ENCODE results near the gene DIPK1B.

DIPK1B gene

DNA sequence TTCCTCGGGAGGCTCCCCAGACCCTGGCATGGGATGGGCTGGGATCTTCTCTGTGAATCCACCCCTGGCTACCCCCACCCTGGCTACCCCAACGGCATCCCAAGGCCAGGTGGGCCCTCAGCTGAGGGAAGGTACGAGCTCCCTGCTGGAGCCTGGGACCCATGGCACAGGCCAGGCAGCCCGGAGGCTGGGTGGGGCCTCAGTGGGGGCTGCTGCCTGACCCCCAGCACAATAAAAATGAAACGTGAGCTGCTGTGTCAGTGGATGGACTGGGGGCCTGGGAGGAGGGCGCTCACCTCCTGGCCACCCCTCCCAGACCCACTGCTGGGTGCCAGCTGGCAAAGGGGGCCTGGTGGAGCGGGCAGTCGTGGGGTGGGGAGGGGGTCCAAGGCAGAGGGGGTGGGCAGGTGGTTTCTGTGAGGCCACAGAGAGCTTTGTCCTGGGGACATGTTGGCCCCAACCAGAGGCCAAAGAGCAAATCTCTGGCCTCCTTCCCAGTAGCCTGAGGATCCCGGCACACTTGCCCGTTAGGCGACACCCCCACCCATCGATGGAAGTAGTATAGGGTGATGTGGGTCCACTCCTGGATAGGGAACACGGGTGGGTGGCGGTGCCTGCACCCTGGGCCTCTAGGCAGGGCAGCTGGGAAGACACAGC is 39.8 kb upstream of the DIPK1B start:
- no peak for DNase-seq
- in situ Hi-C loops (cut with MboI; ENCODE audit: low pct_unique_long_range_greater_than_20kb, low sequenced_read_pairs): no loop called here

- no peak for DNase-seq
- in situ Hi-C loops (cut with MboI; ENCODE audit: low pct_unique_long_range_greater_than_20kb, low sequenced_read_pairs): no loop called here
Measured at GRCh38 chr9:136673088-136673974, 39.0 kb upstream of the DIPK1B start.

DNA sequence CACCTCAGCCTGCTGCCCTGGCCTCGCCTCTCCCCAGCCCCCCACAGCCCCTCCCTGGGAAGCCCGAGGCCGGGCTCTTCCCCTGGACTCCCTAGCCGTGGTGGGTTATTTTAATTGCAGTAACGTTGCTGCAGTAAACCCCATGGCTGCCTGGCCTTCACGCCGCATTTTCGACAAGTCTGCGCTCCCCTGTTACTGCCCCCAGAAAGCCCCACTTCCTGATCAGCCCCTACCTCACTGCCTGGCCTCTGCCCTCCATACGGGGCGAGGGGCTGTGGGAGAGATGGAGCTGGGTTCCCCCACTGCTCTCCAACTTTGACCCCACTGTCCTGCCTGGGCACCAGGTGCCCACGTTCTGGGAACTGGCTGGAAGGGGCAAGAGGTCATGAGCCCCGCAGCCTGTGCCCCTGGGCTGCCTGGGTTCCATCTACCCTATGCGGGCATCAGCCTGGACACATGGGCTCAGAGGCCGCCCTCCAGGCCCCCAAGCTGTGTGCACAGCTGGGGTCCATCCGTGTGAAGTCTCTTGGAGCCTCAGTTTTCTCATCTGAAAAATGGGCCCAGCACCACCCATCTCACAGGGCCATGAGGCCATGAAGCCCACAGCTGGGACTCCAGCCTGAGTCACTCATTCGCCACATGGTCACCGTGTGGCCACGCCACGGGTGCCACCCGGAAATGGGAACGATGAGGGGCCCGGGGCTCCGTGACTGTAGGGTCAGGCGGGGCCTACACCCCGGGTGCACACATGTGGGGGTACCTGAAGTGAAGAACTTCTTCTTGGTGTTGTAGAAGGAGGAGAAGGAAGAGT is 38.2 kb upstream of the DIPK1B start:
- no peak for DNase-seq
- in situ Hi-C loops (cut with MboI; ENCODE audit: low pct_unique_long_range_greater_than_20kb, low sequenced_read_pairs): no loop called here

DNA sequence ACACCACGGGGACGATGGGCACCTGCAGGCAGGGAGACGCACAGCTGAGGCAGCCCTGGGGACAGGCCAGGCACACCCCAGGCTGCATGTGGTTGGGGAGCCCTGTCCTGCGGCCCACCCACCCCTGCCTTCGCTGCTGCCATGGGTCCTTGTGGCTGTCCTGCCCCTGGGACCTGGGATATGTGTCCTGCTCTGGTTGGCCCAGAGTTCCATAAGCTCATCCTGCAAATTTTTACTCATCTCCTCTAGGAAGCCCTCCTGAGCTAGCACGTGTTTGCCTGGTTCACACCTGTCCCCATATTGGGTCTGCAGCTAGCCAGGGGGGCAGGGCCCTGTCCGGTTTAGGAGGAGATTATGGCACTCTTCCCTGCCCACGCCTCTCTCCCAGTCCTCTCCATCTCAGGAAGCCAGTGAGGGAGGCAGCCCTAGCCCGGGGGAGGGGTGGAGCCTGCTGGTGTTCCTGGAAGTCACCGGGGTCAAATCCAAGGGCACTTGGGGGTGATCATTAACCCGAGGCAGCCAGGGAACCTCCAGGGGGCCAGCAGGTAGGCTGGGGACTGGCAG is 37.5 kb upstream of the DIPK1B start:
- in situ Hi-C loops (cut with MboI; ENCODE audit: low pct_unique_long_range_greater_than_20kb, low sequenced_read_pairs): no loop called here
- DNase-seq: no peak

- in situ Hi-C loops (cut with MboI; ENCODE audit: low pct_unique_long_range_greater_than_20kb, low sequenced_read_pairs): no loop called here
- no peak for DNase-seq
Measured at GRCh38 chr9:136675477-136676296, 36.7 kb upstream of the DIPK1B start.

DNA sequence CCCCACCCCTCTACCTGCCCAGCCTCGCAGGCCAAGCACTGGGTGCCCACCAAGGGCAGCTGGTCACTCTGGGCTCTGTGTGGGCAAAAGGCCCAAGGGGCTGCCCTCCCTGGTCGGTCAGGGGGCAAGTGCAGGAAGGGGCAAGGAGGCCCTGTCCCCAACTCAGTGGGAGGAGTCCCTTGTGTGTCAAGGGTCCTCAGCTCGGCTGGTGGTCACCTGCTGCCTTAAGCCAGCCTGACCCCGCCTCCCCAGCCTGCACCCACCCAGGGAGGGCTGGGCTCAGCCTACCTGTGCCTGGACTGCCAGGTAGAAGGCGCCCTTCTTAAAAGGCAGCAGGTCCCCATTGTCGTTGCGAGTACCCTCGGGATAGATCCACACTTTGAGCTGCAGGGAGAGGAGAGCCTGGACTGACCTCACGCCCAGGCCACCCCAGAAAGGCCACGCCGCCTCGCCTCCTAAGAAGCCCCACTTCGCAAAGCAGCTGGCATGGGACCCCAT is 36.0 kb upstream of the DIPK1B start:
- in situ Hi-C loops (cut with MboI; ENCODE audit: low pct_unique_long_range_greater_than_20kb, low sequenced_read_pairs): no loop called here
- no peak for DNase-seq

DNA sequence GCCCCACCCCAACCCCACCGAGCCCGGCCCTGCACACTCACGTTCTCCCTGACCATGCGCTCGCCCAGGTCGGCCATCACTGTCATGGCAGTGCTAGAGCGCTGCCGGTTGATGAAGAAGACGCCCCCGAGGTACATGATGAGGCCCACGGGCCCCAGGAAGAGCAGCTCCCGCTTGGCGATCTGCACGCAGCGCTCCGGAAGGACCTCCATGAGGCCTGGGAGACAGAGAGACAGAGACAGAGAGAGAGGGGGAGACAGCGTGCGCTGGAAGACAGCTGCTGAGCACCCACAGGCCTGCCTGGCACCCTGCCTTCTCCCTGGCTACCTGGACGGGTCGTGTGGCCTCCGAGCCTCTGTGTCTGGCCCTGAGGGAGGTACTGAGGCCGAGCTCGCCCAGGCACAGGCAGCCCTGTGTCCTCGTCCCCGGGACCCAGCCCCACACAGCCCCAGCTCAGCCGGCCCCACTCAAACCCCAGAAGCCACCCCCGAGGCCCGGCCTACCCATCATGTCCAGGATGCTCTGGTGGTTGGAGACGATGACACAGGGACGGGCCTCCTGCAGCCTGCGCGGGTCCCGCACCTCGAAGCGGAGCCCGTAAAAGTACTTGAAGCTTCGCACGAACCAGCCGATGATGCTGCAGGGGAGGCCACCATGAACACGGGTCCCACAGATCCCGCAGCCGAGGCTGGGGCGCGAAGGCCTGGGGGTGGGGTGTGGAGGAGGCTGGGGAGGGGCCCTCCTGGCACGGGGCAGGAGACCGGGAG is 35.3 kb upstream of the DIPK1B start:
- DNase-seq: no peak
- in situ Hi-C loops (cut with MboI; ENCODE audit: low pct_unique_long_range_greater_than_20kb, low sequenced_read_pairs): no loop called here

- in situ Hi-C loops (cut with MboI; ENCODE audit: low pct_unique_long_range_greater_than_20kb, low sequenced_read_pairs): no loop called here
- no peak for DNase-seq
Measured at GRCh38 chr9:136678034-136678433, 34.3 kb upstream of the DIPK1B start.

GRCh38 chr9:136678624-136679023 is 33.7 kb upstream of the DIPK1B start:
- in situ Hi-C loops (cut with MboI; ENCODE audit: low pct_unique_long_range_greater_than_20kb, low sequenced_read_pairs): no loop called here

GRCh38 chr9:136679431-136679941 is 32.9 kb upstream of the DIPK1B start:
- peak; percentile 89 for DNase-seq

More at GRCh38 chr9:136678624-136679023, 33.7 kb upstream of the DIPK1B start:
- no peak for DNase-seq

GRCh38 chr9:136681029-136681428 is 31.3 kb upstream of the DIPK1B start:
- DNase-seq: no peak
- in situ Hi-C loops (cut with MboI; ENCODE audit: low pct_unique_long_range_greater_than_20kb, low sequenced_read_pairs): no loop called here

More at GRCh38 chr9:136679431-136679941, 32.9 kb upstream of the DIPK1B start:
- in situ Hi-C loops (cut with MboI; ENCODE audit: low pct_unique_long_range_greater_than_20kb, low sequenced_read_pairs): no loop called here

GRCh38 chr9:136681945-136682699 is 30.2 kb upstream of the DIPK1B start:
- in situ Hi-C loops (cut with MboI; ENCODE audit: low pct_unique_long_range_greater_than_20kb, low sequenced_read_pairs): no loop called here
- DNase-seq: no peak

DNA sequence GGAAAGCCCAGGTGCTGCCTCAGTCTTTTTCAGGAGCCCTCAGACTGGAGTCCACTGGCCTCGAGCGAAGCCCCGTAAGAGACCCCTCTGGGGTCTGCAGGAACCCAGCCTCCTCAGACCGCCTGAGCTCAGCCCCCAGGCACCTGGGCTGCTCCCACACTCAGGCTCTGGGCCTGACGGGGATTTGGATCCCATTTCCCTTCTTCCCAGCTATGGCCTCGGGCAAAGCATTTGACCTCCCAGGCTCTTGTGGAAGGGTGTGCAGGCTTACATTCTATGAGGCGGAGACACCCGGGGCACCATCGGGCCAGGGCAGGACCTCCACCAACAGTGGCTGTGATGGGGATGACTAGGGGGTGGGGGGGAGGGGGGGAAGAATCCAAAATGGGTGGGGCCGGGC is 29.7 kb upstream of the DIPK1B start:
- DNase-seq: no peak
- in situ Hi-C loops (cut with MboI; ENCODE audit: low pct_unique_long_range_greater_than_20kb, low sequenced_read_pairs): no loop called here

GRCh38 chr9:136683173-136683745 is 29.1 kb upstream of the DIPK1B start:
- no peak for DNase-seq
- in situ Hi-C loops (cut with MboI; ENCODE audit: low pct_unique_long_range_greater_than_20kb, low sequenced_read_pairs): no loop called here

- in situ Hi-C loops (cut with MboI; ENCODE audit: low pct_unique_long_range_greater_than_20kb, low sequenced_read_pairs): no loop called here
- DNase-seq: no peak
Measured at GRCh38 chr9:136683755-136684154, 28.6 kb upstream of the DIPK1B start.

- in situ Hi-C loops (cut with MboI; ENCODE audit: low pct_unique_long_range_greater_than_20kb, low sequenced_read_pairs): no loop called here
Measured at GRCh38 chr9:136684339-136684738, 28.0 kb upstream of the DIPK1B start.

GRCh38 chr9:136684799-136685198 is 27.6 kb upstream of the DIPK1B start:
- no peak for DNase-seq
- in situ Hi-C loops (cut with MboI; ENCODE audit: low pct_unique_long_range_greater_than_20kb, low sequenced_read_pairs): no loop called here

More at GRCh38 chr9:136684339-136684738, 28.0 kb upstream of the DIPK1B start:
- no peak for DNase-seq

Data from KBM-7 (cell line).